BJ (cell line): ENCODE data around the gene ANO4. TPM values are rescaled to one million over a fixed set of nuclear protein-coding genes. Genes with fewer than 3 reads are reported as not detected.
"Not testable (repeated sequence)": the region's sequence is repeated elsewhere in the genome, so short reads cannot be mapped to it uniquely, and the experiment has no call there.

Experiments used
- CTCF ChIA-PET: fragments of 350-600 bp; formaldehyde crosslinking; extraction: SDS; loops from one replicate; lab custom pipeline; 2021; ENCODE audit warnings: antibody characterized with exemption, inconsistent platforms; lab: Yijun Ruan, JAX
- POLR2A ChIA-PET: fragments of 300-600 bp; sonication (Branson Sonifier 250); formaldehyde crosslinking; extraction: SDS; loops from one replicate; lab custom pipeline; 2021; ENCODE audit warnings: antibody characterized with exemption; lab: Charles Lee
- DNase-seq: peaks from one replicate; pipeline ENCODE4 v3.0.0-alpha.2; 2011; ENCODE audit warnings: low read depth
- H3K27me3 ChIP-seq: 2 replicates; pipeline ENCODE4 v1.6.0; 2011; ENCODE audit warnings: low read length; ENCODE audit not compliant: control insufficient read depth, insufficient read depth
- H3K36me3 ChIP-seq: 2 replicates; pipeline ENCODE4 v1.5.1; 2011; ENCODE audit warnings: low read length; ENCODE audit not compliant: control insufficient read depth, insufficient read depth
- H3K4me3 ChIP-seq: 2 replicates; pipeline ENCODE4 v1.5.1; 2011; ENCODE audit warnings: low read depth, mild to moderate bottlenecking, control low read depth, low read length
- polyA plus RNA-seq: library from polyadenylated mRNA; depleted of rRNA; stranded (reverse); fragments of >200 nt; gene quantifications from 2 replicates; pipeline ENCODE4 v1.2.3, GENCODE V29; 2011
- TF ChIP-seq, protein P1 (sequence below): IDR thresholded peaks from 2 replicates; pipeline ENCODE4 v1.5.1; 2011; ENCODE audit warnings: low read depth, mild to moderate bottlenecking, control low read depth, inconsistent platforms, low read length, moderate library complexity; ENCODE audit not compliant: insufficient read depth

ANO4 gene
- polyA plus RNA-seq, 1 experiment, result 7.1 TPM

DNA sequence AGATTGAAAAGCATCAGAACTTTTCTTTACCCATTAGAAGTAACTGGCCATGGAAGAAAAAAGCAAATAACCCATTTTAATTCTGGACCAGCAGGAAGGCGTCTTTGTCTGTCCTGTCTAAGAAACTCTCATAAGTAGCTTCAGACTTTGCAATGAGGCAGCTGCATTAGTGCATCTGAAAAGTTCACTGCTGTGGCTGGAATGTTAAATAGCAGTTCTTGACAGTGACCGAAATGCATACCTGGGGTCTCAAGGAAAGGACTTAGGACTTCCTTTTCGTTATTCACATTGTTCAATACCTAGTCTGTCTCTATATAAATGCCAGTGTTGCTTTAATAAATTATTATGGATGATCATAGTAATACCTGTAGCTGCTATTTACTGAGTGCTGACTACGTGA, 125.9 kb downstream of the ANO4 start:
- POLR2A ChIA-PET, result no interaction called here
- H3K4me3 ChIP-seq, result no peak overlapping the region
- no peaks in the 10 kb centered on the region for H3K27me3 ChIP-seq
- H3K36me3 ChIP-seq, result no peaks in the 10 kb centered on the region
- CTCF ChIA-PET, result interaction anchor here (1.2 kb wide), 1 partner anchor 10 kb away, joined by 3 read pairs; no protein-coding TSS in a partner anchor
- TF ChIP-seq, protein P1, sequence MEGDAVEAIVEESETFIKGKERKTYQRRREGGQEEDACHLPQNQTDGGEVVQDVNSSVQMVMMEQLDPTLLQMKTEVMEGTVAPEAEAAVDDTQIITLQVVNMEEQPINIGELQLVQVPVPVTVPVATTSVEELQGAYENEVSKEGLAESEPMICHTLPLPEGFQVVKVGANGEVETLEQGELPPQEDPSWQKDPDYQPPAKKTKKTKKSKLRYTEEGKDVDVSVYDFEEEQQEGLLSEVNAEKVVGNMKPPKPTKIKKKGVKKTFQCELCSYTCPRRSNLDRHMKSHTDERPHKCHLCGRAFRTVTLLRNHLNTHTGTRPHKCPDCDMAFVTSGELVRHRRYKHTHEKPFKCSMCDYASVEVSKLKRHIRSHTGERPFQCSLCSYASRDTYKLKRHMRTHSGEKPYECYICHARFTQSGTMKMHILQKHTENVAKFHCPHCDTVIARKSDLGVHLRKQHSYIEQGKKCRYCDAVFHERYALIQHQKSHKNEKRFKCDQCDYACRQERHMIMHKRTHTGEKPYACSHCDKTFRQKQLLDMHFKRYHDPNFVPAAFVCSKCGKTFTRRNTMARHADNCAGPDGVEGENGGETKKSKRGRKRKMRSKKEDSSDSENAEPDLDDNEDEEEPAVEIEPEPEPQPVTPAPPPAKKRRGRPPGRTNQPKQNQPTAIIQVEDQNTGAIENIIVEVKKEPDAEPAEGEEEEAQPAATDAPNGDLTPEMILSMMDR, result no peak
- DNase-seq, result no peak

GRCh38 chr12:100926669-100927248, 132.2 kb downstream of the ANO4 start:
- Histone ChIP-seq H3K4me3 (no peak overlapping the region), H3K27me3 (no peaks in the 10 kb centered on the region), H3K36me3 (no peaks in the 10 kb centered on the region)
- CTCF ChIA-PET, result interaction anchor here (0.9 to 2.2 kb wide), 6 partner anchors 9 to 399 kb away, joined by 3 to 6 read pairs (median 3); no protein-coding TSS in a partner anchor
- POLR2A ChIA-PET, result interaction anchor here (0.5 kb wide), 1 partner anchor 476 kb away, joined by 3 read pairs; no protein-coding TSS in a partner anchor
- TF ChIP-seq, protein P1, result peak; percentile 51
- no peak for DNase-seq

DNA sequence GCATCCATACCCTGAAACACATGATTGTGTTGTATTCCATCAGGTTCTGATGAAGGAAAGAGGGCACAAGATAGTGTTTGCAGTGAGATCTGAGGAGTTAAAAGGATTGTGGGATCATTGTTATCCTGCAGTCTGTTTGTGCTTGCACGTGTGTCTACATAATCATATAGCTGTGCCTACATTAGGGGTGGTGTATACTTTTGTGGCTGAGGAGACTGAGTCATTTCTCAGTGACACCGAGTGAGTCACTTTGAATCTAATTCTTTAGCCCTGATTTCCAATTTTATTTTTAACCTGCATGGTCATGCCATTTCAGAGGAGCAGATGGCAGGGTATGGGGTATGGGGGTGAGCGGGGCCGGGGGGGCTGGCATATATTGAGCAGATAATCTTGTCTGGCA, 133.2 kb downstream of the ANO4 start:
- no peaks in the 10 kb centered on the region for H3K27me3 ChIP-seq
- no peak overlapping the region for H3K4me3 ChIP-seq
- peak; percentile 16 for DNase-seq
- ChIA-PET CTCF (interaction anchor here (2.2 kb wide), 1 partner anchor 14 kb away, joined by 6 read pairs; no protein-coding TSS in a partner anchor), POLR2A (no interaction called here)
- TF ChIP-seq, protein P1, result no peak
- no peaks in the 10 kb centered on the region for H3K36me3 ChIP-seq

GRCh38 chr12:100932571-100932970, 138.0 kb downstream of the ANO4 start:
- TF ChIP-seq, protein P1, result no peak
- CTCF ChIA-PET, result interaction anchor here (0.7 kb wide), 1 partner anchor 1237 kb away, joined by 3 read pairs; no protein-coding TSS in a partner anchor
- Histone ChIP-seq H3K36me3 (no peaks in the 10 kb centered on the region), H3K27me3 (no peaks in the 10 kb centered on the region), H3K4me3 (no peak overlapping the region)
- POLR2A ChIA-PET, result no interaction called here
- no peak for DNase-seq

GRCh38 chr12:100933531-100933930, 139.0 kb downstream of the ANO4 start:
- H3K4me3 ChIP-seq, H3K36me3 ChIP-seq, DNase-seq, POLR2A ChIA-PET, H3K27me3 ChIP-seq, CTCF ChIA-PET: not testable (repeated sequence)
